K562 (cell line): ENCODE measurements around the gene EEF1A1. TPM values are rescaled to one million over a fixed set of nuclear protein-coding genes. Genes with fewer than 3 reads are reported as not detected.
A peak's percentile ranks its signal among the peaks of the same experiment; 100 is the strongest.

ENCODE experiments used
- BRD9 ChIP-seq: fragments of 450-650 bp; IDR thresholded peaks from 2 replicates; pipeline ENCODE4 v1.6.1; 2018; ENCODE audit warnings: low read depth; ENCODE audit not compliant: partially characterized antibody
- CBFA2T3 ChIP-seq: fragments of 450-650 bp; IDR thresholded peaks from 2 replicates; pipeline ENCODE4 v1.6.1; 2017
- CXXC5 ChIP-seq: fragments of 250-450 bp; sonication (Bioruptor Pico); IDR thresholded peaks from 2 replicates; pipeline ENCODE4 v1.8.0; 2022; ENCODE audit warnings: inconsistent platforms, mild to moderate bottlenecking, moderate library complexity
- DNMT1 ChIP-seq: fragments of 450-650 bp; IDR thresholded peaks from 2 replicates; pipeline ENCODE4 v1.6.1; 2016; ENCODE audit warnings: antibody characterized with exemption, mild to moderate bottlenecking
- EGR1 ChIP-seq: fragments of 450-650 bp; conservative IDR thresholded peaks from 2 replicates; pipeline ENCODE4 v1.6.1; 2017; ENCODE audit warnings: mild to moderate bottlenecking
- ELF2 ChIP-seq: fragments of 250-450 bp; sonication (Bioruptor Pico); IDR thresholded peaks from 2 replicates; pipeline ENCODE4 v1.5.0; 2021; ENCODE audit warnings: mild to moderate bottlenecking
- MEF2D ChIP-seq: conservative IDR thresholded peaks from 2 replicates; pipeline ENCODE4 v1.6.1; 2016; ENCODE audit warnings: low read depth, missing genetic modification characterization, missing compliant biosample characterization
- NUFIP1 ChIP-seq: fragments of 450-650 bp; IDR thresholded peaks from 2 replicates; pipeline ENCODE4 v1.6.1; 2018; ENCODE audit not compliant: partially characterized antibody
- PHTF2 ChIP-seq: fragments of 250-450 bp; sonication (Bioruptor Pico); IDR thresholded peaks from 2 replicates; pipeline ENCODE4 v1.5.0; 2021; ENCODE audit warnings: mild to moderate bottlenecking
- RUNX1 ChIP-seq: sonication (generic); IDR thresholded peaks from 2 replicates; pipeline ENCODE4 v1.6.1; 2016; ENCODE audit warnings: antibody characterized with exemption, low read depth
- TCFL5 ChIP-seq: fragments of 250-450 bp; sonication (Bioruptor Pico); conservative IDR thresholded peaks from 2 replicates; pipeline ENCODE4 v1.6.1; 2021; ENCODE audit warnings: mild to moderate bottlenecking, moderate library complexity, matching md5 sums
- YY1 ChIP-seq, 3 experiments: IDR thresholded peaks; 2 replicates each; pipeline ENCODE4 v1.6.1; 2011; ENCODE audit warnings: low read length in 2 of 3, mild to moderate bottlenecking in 2 of 3, moderate library complexity in 2 of 3, borderline replicate concordance in 1 of 3, control low read depth in 1 of 3, low read depth in 1 of 3; ENCODE audit not compliant: insufficient read depth in 3 of 3, insufficient replicate concordance in 2 of 3, control insufficient read depth in 1 of 3, insufficient read length in 1 of 3; ENCODE audit errors: extremely low read depth in 1 of 3
- ZNF12 ChIP-seq: sonication (generic); formaldehyde crosslinking; IDR thresholded peaks from 2 replicates; pipeline ENCODE4 v1.4.0; 2020; ENCODE audit warnings: mild to moderate bottlenecking, missing genetic modification reagents
- ZNF140 ChIP-seq: fragments of 250-450 bp; sonication (Bioruptor Pico); IDR thresholded peaks from 2 replicates; pipeline ENCODE4 v1.8.0; 2021; ENCODE audit warnings: moderate library complexity, mild to moderate bottlenecking, inconsistent platforms
- ZNF143 ChIP-seq: sonication (generic); formaldehyde crosslinking; IDR thresholded peaks from 2 replicates; pipeline ENCODE4 v1.9.0; 2022; ENCODE audit warnings: mild to moderate bottlenecking, missing genetic modification reagents
- ZNF347 ChIP-seq: fragments of 450-650 bp; formaldehyde crosslinking; IDR thresholded peaks from 2 replicates; pipeline ENCODE4 v1.4.0; 2020; ENCODE audit warnings: low read depth, mild to moderate bottlenecking, moderate library complexity
- ZNF668 ChIP-seq: fragments of 250-450 bp; sonication (Bioruptor Pico); IDR thresholded peaks from 2 replicates; pipeline ENCODE4 v1.8.0; 2022; ENCODE audit warnings: mild to moderate bottlenecking, inconsistent platforms
- ZNF717 ChIP-seq: fragments of 250-450 bp; sonication (Bioruptor Pico); IDR thresholded peaks from 2 replicates; pipeline ENCODE4 v1.5.0; 2021
- ZNF77 ChIP-seq: fragments of 250-450 bp; sonication (Bioruptor Pico); IDR thresholded peaks from 2 replicates; pipeline ENCODE4 v1.5.0; 2020
- polyA plus RNA-seq, 8 experiments: library from polyadenylated mRNA; depleted of rRNA in 4 of 8; stranded (reverse) in 5 of 8; unstranded in 3 of 8; fragments of >200 nt; fragmentation: Nextera tagmentation in 2 of 8; fragmentation: Illumina TruSeq in 1 of 8; extraction: Ambion mirVana in 2 of 8; extraction: Trizol in 1 of 8; gene quantifications; 2 replicates each; pipeline versions ENCODE4 v1.2.1 to v1.2.3, GENCODE V29; 2011 to 2014; ENCODE audit warnings: inconsistent platforms in 1 of 8, missing spikeins in 1 of 8
- total RNA-seq, 7 experiments: library from RNA; depleted of rRNA in 6 of 7; stranded (reverse); fragments of >200 nt in 6 of 7; fragmentation: Illumina TruSeq in 2 of 7; extraction: Trizol in 2 of 7; gene quantifications; 2 replicates each; pipeline versions ENCODE4 v1.2.1 to v1.2.3, GENCODE V29; 2011 to 2021; ENCODE audit warnings: low replicate concordance in 1 of 7
- TF ChIP-seq, protein P1 (sequence below): fragments of 450-650 bp; IDR thresholded peaks from 2 replicates; pipeline ENCODE4 v1.6.1; 2017; ENCODE audit warnings: antibody characterized with exemption, mild to moderate bottlenecking
- TF ChIP-seq, protein P2 (sequence below): fragments of 150-350 bp; conservative IDR thresholded peaks from 2 replicates; pipeline ENCODE4 v1.6.1; 2014; ENCODE audit warnings: low read length

The EEF1A1 gene
- total and polyA plus RNA-seq, 9 of the 15 experiments (the other 6 are each of a cell fraction or from before 2014, with no cell fraction given), result 6,453 to 17,323 (median 11,082) TPM

- TF ChIP-seq, protein P1, sequence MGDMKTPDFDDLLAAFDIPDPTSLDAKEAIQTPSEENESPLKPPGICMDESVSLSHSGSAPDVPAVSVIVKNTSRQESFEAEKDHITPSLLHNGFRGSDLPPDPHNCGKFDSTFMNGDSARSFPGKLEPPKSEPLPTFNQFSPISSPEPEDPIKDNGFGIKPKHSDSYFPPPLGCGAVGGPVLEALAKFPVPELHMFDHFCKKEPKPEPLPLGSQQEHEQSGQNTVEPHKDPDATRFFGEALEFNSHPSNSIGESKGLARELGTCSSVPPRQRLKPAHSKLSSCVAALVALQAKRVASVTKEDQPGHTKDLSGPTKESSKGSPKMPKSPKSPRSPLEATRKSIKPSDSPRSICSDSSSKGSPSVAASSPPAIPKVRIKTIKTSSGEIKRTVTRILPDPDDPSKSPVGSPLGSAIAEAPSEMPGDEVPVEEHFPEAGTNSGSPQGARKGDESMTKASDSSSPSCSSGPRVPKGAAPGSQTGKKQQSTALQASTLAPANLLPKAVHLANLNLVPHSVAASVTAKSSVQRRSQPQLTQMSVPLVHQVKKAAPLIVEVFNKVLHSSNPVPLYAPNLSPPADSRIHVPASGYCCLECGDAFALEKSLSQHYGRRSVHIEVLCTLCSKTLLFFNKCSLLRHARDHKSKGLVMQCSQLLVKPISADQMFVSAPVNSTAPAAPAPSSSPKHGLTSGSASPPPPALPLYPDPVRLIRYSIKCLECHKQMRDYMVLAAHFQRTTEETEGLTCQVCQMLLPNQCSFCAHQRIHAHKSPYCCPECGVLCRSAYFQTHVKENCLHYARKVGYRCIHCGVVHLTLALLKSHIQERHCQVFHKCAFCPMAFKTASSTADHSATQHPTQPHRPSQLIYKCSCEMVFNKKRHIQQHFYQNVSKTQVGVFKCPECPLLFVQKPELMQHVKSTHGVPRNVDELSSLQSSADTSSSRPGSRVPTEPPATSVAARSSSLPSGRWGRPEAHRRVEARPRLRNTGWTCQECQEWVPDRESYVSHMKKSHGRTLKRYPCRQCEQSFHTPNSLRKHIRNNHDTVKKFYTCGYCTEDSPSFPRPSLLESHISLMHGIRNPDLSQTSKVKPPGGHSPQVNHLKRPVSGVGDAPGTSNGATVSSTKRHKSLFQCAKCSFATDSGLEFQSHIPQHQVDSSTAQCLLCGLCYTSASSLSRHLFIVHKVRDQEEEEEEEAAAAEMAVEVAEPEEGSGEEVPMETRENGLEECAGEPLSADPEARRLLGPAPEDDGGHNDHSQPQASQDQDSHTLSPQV, result peak; percentile 100
- TF ChIP-seq ZNF717 (peak; percentile 96), MEF2D (peak; percentile 100), DNMT1 (no peak), CBFA2T3 (no peak), ELF2 (CRISPR knock-in tag) (peak; percentile 90), ZNF140 (peak; percentile 88), RUNX1 (no peak), PHTF2 (CRISPR knock-in tag) (peak; percentile 97), ZNF12 (CRISPR knock-in tag) (no peak), EGR1 (peak; percentile 49; the same call in 1 of the 2 replicates), TCFL5 (peak; percentile 98), NUFIP1 (peak; percentile 97), CXXC5 (peak; percentile 99), ZNF143 (CRISPR knock-in tag) (no peak), ZNF347 (peak; percentile 99), YY1 (IDR thresholded peaks at IDR 0.05; ENCODE audit: borderline replicate concordance in 1 of 3, control insufficient read depth in 1 of 3, extremely low read depth in 1 of 3, insufficient read depth in 3 of 3, insufficient read length in 1 of 3, insufficient replicate concordance in 2 of 3, low read depth in 1 of 3, low read length in 2 of 3) (peak in 2 of 3 experiments; percentile 56 to 90), ZNF668 (CRISPR knock-in tag) (peak; percentile 100), BRD9 (peak; percentile 3), ZNF77 (CRISPR knock-in tag) (0 out of 2 replicates have a peak, but pooled peaks have one; percentile 87)
- TF ChIP-seq, protein P2, sequence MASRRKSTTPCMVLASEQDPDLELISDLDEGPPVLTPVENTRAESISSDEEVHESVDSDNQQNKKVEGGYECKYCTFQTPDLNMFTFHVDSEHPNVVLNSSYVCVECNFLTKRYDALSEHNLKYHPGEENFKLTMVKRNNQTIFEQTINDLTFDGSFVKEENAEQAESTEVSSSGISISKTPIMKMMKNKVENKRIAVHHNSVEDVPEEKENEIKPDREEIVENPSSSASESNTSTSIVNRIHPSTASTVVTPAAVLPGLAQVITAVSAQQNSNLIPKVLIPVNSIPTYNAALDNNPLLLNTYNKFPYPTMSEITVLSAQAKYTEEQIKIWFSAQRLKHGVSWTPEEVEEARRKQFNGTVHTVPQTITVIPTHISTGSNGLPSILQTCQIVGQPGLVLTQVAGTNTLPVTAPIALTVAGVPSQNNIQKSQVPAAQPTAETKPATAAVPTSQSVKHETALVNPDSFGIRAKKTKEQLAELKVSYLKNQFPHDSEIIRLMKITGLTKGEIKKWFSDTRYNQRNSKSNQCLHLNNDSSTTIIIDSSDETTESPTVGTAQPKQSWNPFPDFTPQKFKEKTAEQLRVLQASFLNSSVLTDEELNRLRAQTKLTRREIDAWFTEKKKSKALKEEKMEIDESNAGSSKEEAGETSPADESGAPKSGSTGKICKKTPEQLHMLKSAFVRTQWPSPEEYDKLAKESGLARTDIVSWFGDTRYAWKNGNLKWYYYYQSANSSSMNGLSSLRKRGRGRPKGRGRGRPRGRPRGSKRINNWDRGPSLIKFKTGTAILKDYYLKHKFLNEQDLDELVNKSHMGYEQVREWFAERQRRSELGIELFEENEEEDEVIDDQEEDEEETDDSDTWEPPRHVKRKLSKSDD, result no peak; the same call in 1 of the 2 replicates
Measured at GRCh38 chr6:73564578-73565345, 43.9 kb upstream of the EEF1A1 start (continued).
